Measurements from ENCODE around the gene ZNF414.

DNA sequence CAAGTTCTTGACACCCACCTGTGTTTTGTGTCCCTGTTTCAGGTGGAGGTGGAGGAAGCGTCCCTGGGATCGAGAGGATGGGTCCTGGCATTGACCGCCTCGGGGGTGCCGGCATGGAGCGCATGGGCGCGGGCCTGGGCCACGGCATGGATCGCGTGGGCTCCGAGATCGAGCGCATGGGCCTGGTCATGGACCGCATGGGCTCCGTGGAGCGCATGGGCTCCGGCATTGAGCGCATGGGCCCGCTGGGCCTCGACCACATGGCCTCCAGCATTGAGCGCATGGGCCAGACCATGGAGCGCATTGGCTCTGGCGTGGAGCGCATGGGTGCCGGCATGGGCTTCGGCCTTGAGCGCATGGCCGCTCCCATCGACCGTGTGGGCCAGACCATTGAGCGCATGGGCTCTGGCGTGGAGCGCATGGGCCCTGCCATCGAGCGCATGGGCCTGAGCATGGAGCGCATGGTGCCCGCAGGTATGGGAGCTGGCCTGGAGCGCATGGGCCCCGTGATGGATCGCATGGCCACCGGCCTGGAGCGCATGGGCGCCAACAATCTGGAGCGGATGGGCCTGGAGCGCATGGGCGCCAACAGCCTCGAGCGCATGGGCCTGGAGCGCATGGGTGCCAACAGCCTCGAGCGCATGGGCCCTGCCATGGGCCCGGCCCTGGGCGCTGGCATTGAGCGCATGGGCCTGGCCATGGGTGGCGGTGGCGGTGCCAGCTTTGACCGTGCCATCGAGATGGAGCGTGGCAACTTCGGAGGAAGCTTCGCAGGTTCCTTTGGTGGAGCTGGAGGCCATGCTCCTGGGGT, 28.2 kb downstream of the ZNF414 start:
- TF ChIP-seq, protein P1, sequence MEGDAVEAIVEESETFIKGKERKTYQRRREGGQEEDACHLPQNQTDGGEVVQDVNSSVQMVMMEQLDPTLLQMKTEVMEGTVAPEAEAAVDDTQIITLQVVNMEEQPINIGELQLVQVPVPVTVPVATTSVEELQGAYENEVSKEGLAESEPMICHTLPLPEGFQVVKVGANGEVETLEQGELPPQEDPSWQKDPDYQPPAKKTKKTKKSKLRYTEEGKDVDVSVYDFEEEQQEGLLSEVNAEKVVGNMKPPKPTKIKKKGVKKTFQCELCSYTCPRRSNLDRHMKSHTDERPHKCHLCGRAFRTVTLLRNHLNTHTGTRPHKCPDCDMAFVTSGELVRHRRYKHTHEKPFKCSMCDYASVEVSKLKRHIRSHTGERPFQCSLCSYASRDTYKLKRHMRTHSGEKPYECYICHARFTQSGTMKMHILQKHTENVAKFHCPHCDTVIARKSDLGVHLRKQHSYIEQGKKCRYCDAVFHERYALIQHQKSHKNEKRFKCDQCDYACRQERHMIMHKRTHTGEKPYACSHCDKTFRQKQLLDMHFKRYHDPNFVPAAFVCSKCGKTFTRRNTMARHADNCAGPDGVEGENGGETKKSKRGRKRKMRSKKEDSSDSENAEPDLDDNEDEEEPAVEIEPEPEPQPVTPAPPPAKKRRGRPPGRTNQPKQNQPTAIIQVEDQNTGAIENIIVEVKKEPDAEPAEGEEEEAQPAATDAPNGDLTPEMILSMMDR (conservative IDR thresholded peaks at IDR 0.05; ENCODE audit: low read depth, low read length) = no peak
- no peak for TF ChIP-seq EZH2 (IDR thresholded peaks at IDR 0.05; ENCODE audit: borderline replicate concordance, low read depth, low read length, poor library complexity, severe bottlenecking)
